ENCODE measurements around the gene TRAF3IP1.

TRAF3IP1 gene

GRCh38 chr2:238378230-238379095 lies 58.1 kb downstream of the TRAF3IP1 start:
- in situ Hi-C loops (cut with HindIII; ENCODE audit: low sequenced_read_pairs): no loop called here

- in situ Hi-C loops (cut with HindIII; ENCODE audit: low sequenced_read_pairs): no loop called here
Observed at GRCh38 chr2:238379096-238379810, 58.9 kb downstream of the TRAF3IP1 start.

- in situ Hi-C loops (cut with HindIII; ENCODE audit: low sequenced_read_pairs): no loop called here
Observed at GRCh38 chr2:238380336-238380735, 60.0 kb downstream of the TRAF3IP1 start.

GRCh38 chr2:238380785-238381184 lies 60.5 kb downstream of the TRAF3IP1 start:
- in situ Hi-C loops (cut with HindIII; ENCODE audit: low sequenced_read_pairs): no loop called here

GRCh38 chr2:238381341-238382115 lies 61.2 kb downstream of the TRAF3IP1 start:
- in situ Hi-C loops (cut with HindIII; ENCODE audit: low sequenced_read_pairs): no loop called here

- in situ Hi-C loops (cut with HindIII; ENCODE audit: low sequenced_read_pairs): no loop called here
Observed at GRCh38 chr2:238382381-238382781, 62.1 kb downstream of the TRAF3IP1 start.

- in situ Hi-C loops (cut with HindIII; ENCODE audit: low sequenced_read_pairs): no loop called here
Observed at GRCh38 chr2:238383135-238383534, 62.8 kb downstream of the TRAF3IP1 start.

GRCh38 chr2:238383743-238384380 lies 63.5 kb downstream of the TRAF3IP1 start:
- in situ Hi-C loops (cut with HindIII; ENCODE audit: low sequenced_read_pairs): no loop called here

- in situ Hi-C loops (cut with HindIII; ENCODE audit: low sequenced_read_pairs): no loop called here
Observed at GRCh38 chr2:238387332-238387731, 67.0 kb downstream of the TRAF3IP1 start.

- in situ Hi-C loops (cut with HindIII; ENCODE audit: low sequenced_read_pairs): no loop called here
Observed at GRCh38 chr2:238388794-238389193, 68.5 kb downstream of the TRAF3IP1 start.

GRCh38 chr2:238389988-238390589 lies 69.8 kb downstream of the TRAF3IP1 start:
- in situ Hi-C loops (cut with HindIII; ENCODE audit: low sequenced_read_pairs): no loop called here

GRCh38 chr2:238391042-238391689 lies 70.8 kb downstream of the TRAF3IP1 start:
- in situ Hi-C loops (cut with HindIII; ENCODE audit: low sequenced_read_pairs): no loop called here

GRCh38 chr2:238396663-238397062 lies 76.3 kb downstream of the TRAF3IP1 start:
- in situ Hi-C loops (cut with HindIII; ENCODE audit: low sequenced_read_pairs): no loop called here

- in situ Hi-C loops (cut with HindIII; ENCODE audit: low sequenced_read_pairs): no loop called here
Observed at GRCh38 chr2:238397356-238397755, 77.0 kb downstream of the TRAF3IP1 start.

GRCh38 chr2:238398577-238398976 lies 78.3 kb downstream of the TRAF3IP1 start:
- in situ Hi-C loops (cut with HindIII; ENCODE audit: low sequenced_read_pairs): no loop called here

GRCh38 chr2:238399094-238399493 lies 78.8 kb downstream of the TRAF3IP1 start:
- in situ Hi-C loops (cut with HindIII; ENCODE audit: low sequenced_read_pairs): no loop called here

GRCh38 chr2:238401551-238401950 lies 81.2 kb downstream of the TRAF3IP1 start:
- in situ Hi-C loops (cut with HindIII; ENCODE audit: low sequenced_read_pairs): no loop called here

- in situ Hi-C loops (cut with HindIII; ENCODE audit: low sequenced_read_pairs): no loop called here
Observed at GRCh38 chr2:238403632-238404405, 83.5 kb downstream of the TRAF3IP1 start.

Measured in DLD1 (cell line).